Measurements from ENCODE around the gene SLC44A3.

DNA sequence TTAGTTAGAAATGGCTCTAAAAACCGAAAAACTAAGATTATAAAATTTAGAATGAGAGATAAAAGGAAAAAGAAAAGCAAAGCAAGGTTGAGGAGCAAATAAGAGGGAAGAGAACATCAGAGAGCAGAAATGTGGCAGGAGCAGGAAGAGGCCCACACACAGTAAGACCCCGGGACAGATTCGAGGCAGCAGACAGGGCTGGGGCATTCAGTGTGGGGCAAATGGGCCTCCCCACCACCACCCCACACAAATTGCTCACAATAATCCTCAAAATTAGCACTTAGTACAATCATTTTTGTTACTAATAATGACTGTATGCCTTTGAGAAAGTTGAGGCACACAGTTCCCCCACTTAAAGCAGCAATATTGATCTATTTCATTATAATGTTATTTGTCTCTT is 17.1 kb upstream of the SLC44A3 start:
- TF ChIP-seq, protein P1, sequence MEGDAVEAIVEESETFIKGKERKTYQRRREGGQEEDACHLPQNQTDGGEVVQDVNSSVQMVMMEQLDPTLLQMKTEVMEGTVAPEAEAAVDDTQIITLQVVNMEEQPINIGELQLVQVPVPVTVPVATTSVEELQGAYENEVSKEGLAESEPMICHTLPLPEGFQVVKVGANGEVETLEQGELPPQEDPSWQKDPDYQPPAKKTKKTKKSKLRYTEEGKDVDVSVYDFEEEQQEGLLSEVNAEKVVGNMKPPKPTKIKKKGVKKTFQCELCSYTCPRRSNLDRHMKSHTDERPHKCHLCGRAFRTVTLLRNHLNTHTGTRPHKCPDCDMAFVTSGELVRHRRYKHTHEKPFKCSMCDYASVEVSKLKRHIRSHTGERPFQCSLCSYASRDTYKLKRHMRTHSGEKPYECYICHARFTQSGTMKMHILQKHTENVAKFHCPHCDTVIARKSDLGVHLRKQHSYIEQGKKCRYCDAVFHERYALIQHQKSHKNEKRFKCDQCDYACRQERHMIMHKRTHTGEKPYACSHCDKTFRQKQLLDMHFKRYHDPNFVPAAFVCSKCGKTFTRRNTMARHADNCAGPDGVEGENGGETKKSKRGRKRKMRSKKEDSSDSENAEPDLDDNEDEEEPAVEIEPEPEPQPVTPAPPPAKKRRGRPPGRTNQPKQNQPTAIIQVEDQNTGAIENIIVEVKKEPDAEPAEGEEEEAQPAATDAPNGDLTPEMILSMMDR (IDR thresholded peaks at IDR 0.05): no peak
- TF ChIP-seq POLR2AphosphoS5 (IDR thresholded peaks at IDR 0.05): no peak

Measured in upper lobe of left lung (tissue), 4 donors.